Panc1 (cell line): Measurements from ENCODE around the gene GFPT1. TPM values are rescaled to one million over a fixed set of nuclear protein-coding genes. Genes with fewer than 3 reads are reported as not detected.

ENCODE experiments used
- ATAC-seq: fragments of 200-7000 bp; cut with Tn5 transposase; 2 replicates; pipeline ENCODE4 v1.9.1; 2020; ENCODE audit warnings: mild to moderate bottlenecking, moderate library complexity
- BruUV-seq: library from RNA; stranded (reverse); fragments of 400-500 nt; replicated peaks from 2 replicates; lab custom pipeline; 2021; lab: Mats Ljungman, UMichigan
- CTCF ChIA-PET: fragments of 300-600 bp; sonication (Branson Sonifier 250); formaldehyde crosslinking; loops from one replicate; lab custom pipeline; 2022; ENCODE audit warnings: antibody characterized with exemption; lab: Charles Lee
- POLR2A ChIA-PET: fragments of 300-600 bp; sonication (Branson Sonifier 250); formaldehyde crosslinking; loops from one replicate; lab custom pipeline; 2022; ENCODE audit warnings: antibody characterized with exemption; lab: Charles Lee
- DNase-seq: peaks from one replicate; pipeline ENCODE4 v3.0.0-alpha.2; 2010; ENCODE audit warnings: low read depth, low spot score
- H3K27ac ChIP-seq: 2 replicates; pipeline ENCODE4 v1.5.1; 2011; ENCODE audit warnings: mild to moderate bottlenecking, low read length, inconsistent platforms
- H3K27me3 ChIP-seq: fragments of 200-500 bp; sonication (Bioruptor generic); 2 replicates; pipeline ENCODE4 v1.6.0; 2014; ENCODE audit warnings: low read length, inconsistent platforms; ENCODE audit not compliant: control insufficient read depth, insufficient read depth
- H3K36me3 ChIP-seq: fragments of 200-500 bp; sonication (Bioruptor generic); 2 replicates; pipeline ENCODE4 v1.5.1; 2014; ENCODE audit warnings: inconsistent platforms, mild to moderate bottlenecking, low read length, moderate library complexity; ENCODE audit not compliant: control insufficient read depth, insufficient read depth
- H3K4me1 ChIP-seq: 2 replicates; pipeline ENCODE4 v1.5.1; 2011; ENCODE audit warnings: inconsistent platforms, mild to moderate bottlenecking, low read length, moderate library complexity; ENCODE audit not compliant: control insufficient read depth, insufficient read depth
- H3K4me3 ChIP-seq, 2 experiments: 2 replicates each; pipeline ENCODE4 v1.5.1; 2011 to 2012; ENCODE audit warnings: low read depth in 2 of 2, low read length in 2 of 2, mild to moderate bottlenecking in 2 of 2, inconsistent platforms in 1 of 2, moderate library complexity in 1 of 2
- H3K9me3 ChIP-seq: fragments of 200-500 bp; sonication (Bioruptor generic); 2 replicates; pipeline ENCODE4 v1.5.1; 2014; ENCODE audit warnings: low read depth, mild to moderate bottlenecking, inconsistent platforms, low read length, moderate library complexity; ENCODE audit not compliant: control insufficient read depth, insufficient read depth
- CTCF ChIP-seq: fragments of 450-650 bp; IDR thresholded peaks from 2 replicates; pipeline ENCODE4 v1.5.1; 2017; ENCODE audit warnings: mild to moderate bottlenecking
- POLR2AphosphoS5 ChIP-seq: IDR thresholded peaks from 2 replicates; pipeline ENCODE4 v1.6.1; 2012; ENCODE audit warnings: mild to moderate bottlenecking, low read depth, low read length, moderate library complexity
- REST ChIP-seq, 2 experiments: IDR thresholded peaks; 2 replicates each; pipeline ENCODE4 v1.6.1; 2011 to 2012; ENCODE audit warnings: low read depth in 2 of 2, control low read depth in 1 of 2, low read length in 1 of 2, mild to moderate bottlenecking in 1 of 2, moderate library complexity in 1 of 2; ENCODE audit not compliant: insufficient read depth in 1 of 2
- SIN3A ChIP-seq: IDR thresholded peaks from 2 replicates; pipeline ENCODE4 v1.6.1; 2012; ENCODE audit warnings: low read depth, mild to moderate bottlenecking, low read length, moderate library complexity, borderline replicate concordance; ENCODE audit not compliant: insufficient read depth
- TCF7L2 ChIP-seq: IDR thresholded peaks from 2 replicates; pipeline ENCODE4 v1.6.1; 2011; ENCODE audit warnings: mild to moderate bottlenecking, low read depth, low read length, inconsistent platforms
- in situ Hi-C: cut with HindIII; loops from 2 replicates; pipeline ENCODE4 v1.10.0; 2016; ENCODE audit warnings: low sequenced_read_pairs, low pct_unique_long_range_greater_than_20kb
- intact Hi-C: fragments of 100-400 bp; cut with micrococcal nuclease; formaldehyde crosslinking; loops from one replicate; pipeline ENCODE4 v1.10.0; 2022; ENCODE audit not compliant: unreplicated experiment
- total RNA-seq: library from RNA; stranded (reverse); gene quantifications from one replicate; pipeline ENCODE4 v1.2.1, GENCODE V29; 2021; ENCODE audit not compliant: unreplicated experiment

GFPT1 gene
- total RNA-seq, 1 experiment from 2014 or later, result 53.0 TPM

GRCh38 chr2:69345434-69345833 is 41.6 kb downstream of the GFPT1 start:
- H3K27ac ChIP-seq, result no peak overlapping the region
- no peak overlapping the region for H3K4me3 ChIP-seq
- H3K9me3 ChIP-seq, result no peaks in the 10 kb centered on the region
- CTCF ChIA-PET, result no interaction called here
- in situ Hi-C loops (no loop called here), intact Hi-C loops (no loop called here)
- BruUV-seq, result no TSS peak
- DNase-seq, result no peak
- no peaks in the 10 kb centered on the region for H3K27me3 ChIP-seq
- TF ChIP-seq POLR2AphosphoS5, result no peak
- TF ChIP-seq CTCF, result no peak
- TF ChIP-seq TCF7L2, result no peak
- TF ChIP-seq REST (IDR thresholded peaks at IDR 0.05; ENCODE audit: insufficient read depth in 1 of 2, low read depth in 2 of 2, low read length in 1 of 2), result no peak
- no peak for TF ChIP-seq SIN3A
- ATAC-seq, result no peak
- peaks cover 42% of the 10 kb centered on the region for H3K36me3 ChIP-seq
- POLR2A ChIA-PET, result no interaction called here
- no peaks in the 10 kb centered on the region for H3K4me1 ChIP-seq

GRCh38 chr2:69344305-69344704 is 42.7 kb downstream of the GFPT1 start:
- TF ChIP-seq CTCF (no peak), TCF7L2 (no peak), POLR2AphosphoS5 (no peak), REST (IDR thresholded peaks at IDR 0.05; ENCODE audit: insufficient read depth in 1 of 2, low read depth in 2 of 2, low read length in 1 of 2) (no peak), SIN3A (no peak)
- no peak overlapping the region for H3K4me3 ChIP-seq
- POLR2A ChIA-PET, result interaction anchor here (0.6 kb wide), 1 partner anchor 72 kb away, joined by 5 read pairs; no protein-coding TSS in a partner anchor
- no peak for DNase-seq
- in situ Hi-C loops, result no loop called here
- intact Hi-C loops, result no loop called here
- no peaks in the 10 kb centered on the region for H3K27me3 ChIP-seq
- BruUV-seq, result no TSS peak
- CTCF ChIA-PET, result no interaction called here
- ATAC-seq, result no peak
- no peaks in the 10 kb centered on the region for H3K9me3 ChIP-seq
- no peaks in the 10 kb centered on the region for H3K4me1 ChIP-seq
- peaks cover 37% of the 10 kb centered on the region for H3K36me3 ChIP-seq
- H3K27ac ChIP-seq, result no peak overlapping the region
